Psoas muscle (tissue), 8 donors: ENCODE measurements around the gene GRID1. TPM values are rescaled to one million over a fixed set of nuclear protein-coding genes. Genes with fewer than 3 reads are reported as not detected.

Experiments used
- ATAC-seq, 4 donors: fragments of 200-7000 bp; cut with Tn5 transposase; one replicate each; pipeline ENCODE4 v1.9.1; 2020; ENCODE audit warnings: moderate library complexity in 3 of 4, mild to moderate bottlenecking in 2 of 4
- DNase-seq, 2 donors: peaks; one replicate each; pipeline ENCODE4 v3.0.0-alpha.2; 2020
- H3K27ac ChIP-seq: fragments of 200-600 bp; one replicate; pipeline ENCODE4 v1.8.0; 2022
- H3K27me3 ChIP-seq, 3 donors: fragments of 200-600 bp in 1 of 3; one replicate each; pipeline versions ENCODE4 v1.6.1 to v1.8.0; 2013 to 2022; ENCODE audit warnings: low read length in 2 of 3, mild to moderate bottlenecking in 2 of 3, moderate library complexity in 1 of 3; ENCODE audit not compliant: insufficient read depth in 3 of 3
- H3K36me3 ChIP-seq, 2 donors: fragments of 200-600 bp in 1 of 2; one replicate each; pipeline versions ENCODE4 v1.6.1 to v1.8.0; 2013 to 2022; ENCODE audit warnings: low read depth in 1 of 2, mild to moderate bottlenecking in 1 of 2, moderate library complexity in 1 of 2; ENCODE audit not compliant: insufficient read depth in 1 of 2
- H3K4me1 ChIP-seq: fragments of 200-600 bp; one replicate; pipeline ENCODE4 v1.8.0; 2022
- H3K4me3 ChIP-seq: fragments of 200-600 bp; one replicate; pipeline ENCODE4 v1.8.0; 2022; ENCODE audit warnings: mild to moderate bottlenecking
- H3K9me3 ChIP-seq: fragments of 200-600 bp; one replicate; pipeline ENCODE4 v1.8.0; 2022
- WGBS, 3 donors: extraction: QIAGEN DNeasy Blood & Tissue Kit; methylation state at CpG; one replicate each; pipeline versions ENCODE4 v1.1.6 to v1.1.7; 2013; 5-methylcytosine and 5-hydroxymethylcytosine counted together
- intact Hi-C, 2 donors: fragments of 100-400 bp; cut with DNase I; formaldehyde crosslinking; loops; one replicate each; pipeline versions ENCODE4 v1.11.0 to v1.14.2; 2022
- polyA plus RNA-seq, 3 donors: library from polyadenylated mRNA; stranded (reverse); fragments of 200-250 nt; gene quantifications; one replicate each; pipeline ENCODE4 v1.2.3, GENCODE V29; 2013
- total RNA-seq, 4 donors: library from RNA; stranded (reverse); fragmentation: NEBNext Ultra II Directional in 2 of 4; extraction: Animal tissue kit (Norgen Biotek cat#: 25700) in 2 of 4; gene quantifications; one replicate each; pipeline versions ENCODE4 v1.2.1 to v1.2.4, GENCODE V29; 2021 to 2023
- TF ChIP-seq, protein P1 (sequence below): fragments of 200-600 bp; IDR thresholded peaks from one replicate; pipeline ENCODE4 v1.8.0; 2022; ENCODE audit warnings: antibody characterized with exemption
- donor health status: healthy with polysubstance abuse.
- donor health status: DM: no; HTN: no; CAD: no; lungs with moderate emphysema.
- donor health status: Bipolar disorder and iron deficiency.
- donor health status: healthy.
- donor health status: DM: yes; HTN: yes; CAD: no.
- donor health status: DM: no; HTN: no; CAD: no.
- donor health status: DM: no; HTN: no; CAD: no.
- donor health status: DM: yes; HTN: yes; CAD: no.

The GRID1 gene
- total and polyA plus RNA-seq, 7 donors = 0.17 to 0.56 (median 0.24) TPM

GRCh38 chr10:86027346-86027745 lies 339.2 kb downstream of the GRID1 start:
- DNase-seq (no peak), ATAC-seq (no peak)
- TF ChIP-seq, protein P1, sequence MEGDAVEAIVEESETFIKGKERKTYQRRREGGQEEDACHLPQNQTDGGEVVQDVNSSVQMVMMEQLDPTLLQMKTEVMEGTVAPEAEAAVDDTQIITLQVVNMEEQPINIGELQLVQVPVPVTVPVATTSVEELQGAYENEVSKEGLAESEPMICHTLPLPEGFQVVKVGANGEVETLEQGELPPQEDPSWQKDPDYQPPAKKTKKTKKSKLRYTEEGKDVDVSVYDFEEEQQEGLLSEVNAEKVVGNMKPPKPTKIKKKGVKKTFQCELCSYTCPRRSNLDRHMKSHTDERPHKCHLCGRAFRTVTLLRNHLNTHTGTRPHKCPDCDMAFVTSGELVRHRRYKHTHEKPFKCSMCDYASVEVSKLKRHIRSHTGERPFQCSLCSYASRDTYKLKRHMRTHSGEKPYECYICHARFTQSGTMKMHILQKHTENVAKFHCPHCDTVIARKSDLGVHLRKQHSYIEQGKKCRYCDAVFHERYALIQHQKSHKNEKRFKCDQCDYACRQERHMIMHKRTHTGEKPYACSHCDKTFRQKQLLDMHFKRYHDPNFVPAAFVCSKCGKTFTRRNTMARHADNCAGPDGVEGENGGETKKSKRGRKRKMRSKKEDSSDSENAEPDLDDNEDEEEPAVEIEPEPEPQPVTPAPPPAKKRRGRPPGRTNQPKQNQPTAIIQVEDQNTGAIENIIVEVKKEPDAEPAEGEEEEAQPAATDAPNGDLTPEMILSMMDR = no peak
- Histone ChIP-seq H3K36me3 (no peaks in the 10 kb centered on the region), H3K27me3 (no peaks in the 10 kb centered on the region), H3K4me3 (no peak overlapping the region), H3K9me3 (no peaks in the 10 kb centered on the region), H3K4me1 (peaks cover 16% of the 10 kb centered on the region), H3K27ac (no peak overlapping the region)
- intact Hi-C loops = no loop called here
- 69 to 82% (median 69%) methylated on average over 2 of the region's 2 CpGs for WGBS, 3 donors

- Histone ChIP-seq H3K4me3 (no peak overlapping the region), H3K4me1 (peaks cover 16% of the 10 kb centered on the region), H3K27me3 (no peaks in the 10 kb centered on the region), H3K9me3 (no peaks in the 10 kb centered on the region), H3K36me3 (no peaks in the 10 kb centered on the region), H3K27ac (no peak overlapping the region)
- ATAC-seq = no peak
- intact Hi-C loops = no loop called here
- TF ChIP-seq, protein P1 = no peak
- no peak for DNase-seq
- 88 to 92% (median 91%) methylated on average over 3 of the region's 3 CpGs for WGBS, 3 donors
Observed at GRCh38 chr10:86025509-86025908, 341.1 kb downstream of the GRID1 start.

DNA sequence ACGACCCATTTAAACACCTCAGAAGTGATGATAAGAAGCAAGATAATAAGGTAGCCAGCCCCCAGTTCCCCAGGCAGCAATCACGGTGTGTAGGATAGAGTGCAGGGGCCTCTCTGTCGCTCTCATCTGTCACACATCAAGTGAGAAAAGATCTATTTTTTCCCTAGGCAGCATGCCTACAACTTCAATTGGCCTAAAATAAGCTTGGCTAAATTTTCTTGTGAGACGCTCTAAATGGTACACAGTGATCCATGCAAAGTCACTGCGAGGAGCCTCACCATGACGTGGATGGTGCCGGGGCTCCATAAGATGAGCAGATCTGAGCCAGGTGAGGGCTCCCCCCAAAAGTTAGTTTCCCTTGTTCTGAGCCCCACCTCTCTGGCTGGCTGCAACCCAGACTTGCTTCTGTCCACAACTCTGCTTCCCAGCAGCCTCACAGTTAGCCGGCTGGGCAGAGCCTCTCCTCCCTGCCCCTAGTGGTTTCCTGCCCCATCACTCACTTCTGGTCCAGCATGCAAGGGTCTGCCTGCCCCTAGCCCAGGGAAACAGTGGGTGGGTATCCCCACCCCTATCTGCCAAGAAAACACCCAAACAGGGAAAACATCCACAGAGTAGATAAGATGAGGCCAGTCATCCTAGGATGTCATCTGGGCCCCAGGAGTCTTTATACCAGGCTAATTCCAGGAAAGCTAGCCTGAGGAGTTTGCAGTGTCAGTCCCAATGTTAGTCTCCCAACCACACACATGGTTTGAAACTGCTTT lies 342.1 kb downstream of the GRID1 start:
- peak in 3 of 4 donors; percentile 46 to 86 (median 60) for ATAC-seq
- DNase-seq = no peak
- Histone ChIP-seq H3K27ac (peak overlapping the region; percentile 23), H3K36me3 (no peaks in the 10 kb centered on the region), H3K27me3 (no peaks in the 10 kb centered on the region), H3K9me3 (no peaks in the 10 kb centered on the region), H3K4me3 (no peak overlapping the region), H3K4me1 (peaks cover 16% of the 10 kb centered on the region)
- TF ChIP-seq, protein P1 = no peak
- 21 to 63% (median 29%) methylated on average over 8 of the region's 8 CpGs for WGBS, 3 donors
- intact Hi-C loops = no loop called here

GRCh38 chr10:86023931-86024280 lies 342.7 kb downstream of the GRID1 start:
- Histone ChIP-seq H3K9me3 (no peaks in the 10 kb centered on the region), H3K4me3 (no peak overlapping the region), H3K27ac (peak overlapping the region; percentile 23), H3K4me1 (peaks cover 16% of the 10 kb centered on the region), H3K36me3 (no peaks in the 10 kb centered on the region), H3K27me3 (no peaks in the 10 kb centered on the region)
- DNase-seq (no peak), ATAC-seq (peak in 2 of 4 donors; percentile 54 to 71)
- TF ChIP-seq, protein P1 = no peak
- 37 to 72% (median 49%) methylated on average over 4 of the region's 4 CpGs for WGBS, 3 donors
- intact Hi-C loops = no loop called here

- intact Hi-C loops = no loop called here
Observed at GRCh38 chr10:86023336-86023735, 343.3 kb downstream of the GRID1 start.

More at GRCh38 chr10:86023336-86023735, 343.3 kb downstream of the GRID1 start:
- no peaks in the 10 kb centered on the region for H3K36me3 ChIP-seq
- TF ChIP-seq, protein P1 = no peak
- H3K9me3 ChIP-seq = no peaks in the 10 kb centered on the region
- DNase-seq (no peak), ATAC-seq (no peak)
- H3K27ac ChIP-seq = no peak overlapping the region
- WGBS, 3 donors = 78 to 91% (median 88%) methylated on average over 3 of the region's 3 CpGs
- H3K4me3 ChIP-seq = no peak overlapping the region
- H3K27me3 ChIP-seq = no peaks in the 10 kb centered on the region
- peaks cover 20% of the 10 kb centered on the region for H3K4me1 ChIP-seq
